Osteocyte (in vitro differentiated cells): Measurements from ENCODE around the gene DNAI1. TPM values are rescaled to one million over a fixed set of nuclear protein-coding genes. Genes with fewer than 3 reads are reported as not detected.

Experiments used
- DNase-seq: peaks from one replicate; pipeline ENCODE4 v3.0.0; 2021; ENCODE audit warnings: mixed read lengths; ENCODE audit not compliant: unreplicated experiment; ENCODE audit errors: extremely low spot score
- H3K27ac Mint-ChIP-seq: one replicate; pipeline ENCODE4 v1.8.0; 2021; ENCODE audit warnings: mild to moderate bottlenecking, mixed read lengths; ENCODE audit not compliant: unreplicated experiment
- H3K27me3 Mint-ChIP-seq: one replicate; pipeline ENCODE4 v1.8.0; 2021; ENCODE audit warnings: mixed read lengths; ENCODE audit not compliant: unreplicated experiment
- H3K36me3 Mint-ChIP-seq: one replicate; pipeline ENCODE4 v1.8.0; 2021; ENCODE audit warnings: mixed read lengths; ENCODE audit not compliant: unreplicated experiment
- H3K4me1 Mint-ChIP-seq: one replicate; pipeline ENCODE4 v1.8.0; 2021; ENCODE audit warnings: mixed read lengths; ENCODE audit not compliant: unreplicated experiment
- H3K4me3 Mint-ChIP-seq: one replicate; pipeline ENCODE4 v1.8.0; 2021; ENCODE audit warnings: mild to moderate bottlenecking, moderate library complexity, mixed read lengths; ENCODE audit not compliant: unreplicated experiment
- H3K9me3 Mint-ChIP-seq: one replicate; pipeline ENCODE4 v1.8.0; 2021; ENCODE audit warnings: mixed read lengths; ENCODE audit not compliant: unreplicated experiment
- total RNA-seq: library from RNA; stranded (reverse); gene quantifications from 2 replicates; pipeline ENCODE4 v1.2.1, GENCODE V29; 2021
- TF ChIP-seq, protein P1 (sequence below): fragments of 200-600 bp; sonication (generic); IDR thresholded peaks from 2 replicates; pipeline ENCODE4 v1.5.0; 2021; ENCODE audit warnings: antibody characterized with exemption, mild to moderate bottlenecking, moderate library complexity

DNAI1 gene
- total RNA-seq, 1 donor from 2014 or later = not detected

GRCh38 chr9:34555002-34555348, 96.4 kb downstream of the DNAI1 start:
- H3K9me3 Mint-ChIP-seq = no peaks in the 10 kb centered on the region
- no peak overlapping the region for H3K4me3 Mint-ChIP-seq
- H3K4me1 Mint-ChIP-seq = peaks cover 19% of the 10 kb centered on the region
- H3K36me3 Mint-ChIP-seq = no peaks in the 10 kb centered on the region
- peaks cover 5% of the 10 kb centered on the region for H3K27me3 Mint-ChIP-seq
- DNase-seq = no peak
- no peak overlapping the region for H3K27ac Mint-ChIP-seq
- TF ChIP-seq, protein P1, sequence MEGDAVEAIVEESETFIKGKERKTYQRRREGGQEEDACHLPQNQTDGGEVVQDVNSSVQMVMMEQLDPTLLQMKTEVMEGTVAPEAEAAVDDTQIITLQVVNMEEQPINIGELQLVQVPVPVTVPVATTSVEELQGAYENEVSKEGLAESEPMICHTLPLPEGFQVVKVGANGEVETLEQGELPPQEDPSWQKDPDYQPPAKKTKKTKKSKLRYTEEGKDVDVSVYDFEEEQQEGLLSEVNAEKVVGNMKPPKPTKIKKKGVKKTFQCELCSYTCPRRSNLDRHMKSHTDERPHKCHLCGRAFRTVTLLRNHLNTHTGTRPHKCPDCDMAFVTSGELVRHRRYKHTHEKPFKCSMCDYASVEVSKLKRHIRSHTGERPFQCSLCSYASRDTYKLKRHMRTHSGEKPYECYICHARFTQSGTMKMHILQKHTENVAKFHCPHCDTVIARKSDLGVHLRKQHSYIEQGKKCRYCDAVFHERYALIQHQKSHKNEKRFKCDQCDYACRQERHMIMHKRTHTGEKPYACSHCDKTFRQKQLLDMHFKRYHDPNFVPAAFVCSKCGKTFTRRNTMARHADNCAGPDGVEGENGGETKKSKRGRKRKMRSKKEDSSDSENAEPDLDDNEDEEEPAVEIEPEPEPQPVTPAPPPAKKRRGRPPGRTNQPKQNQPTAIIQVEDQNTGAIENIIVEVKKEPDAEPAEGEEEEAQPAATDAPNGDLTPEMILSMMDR = no peak

GRCh38 chr9:34555500-34555899, 96.9 kb downstream of the DNAI1 start:
- Mint-ChIP-seq H3K27me3 (peaks cover 8% of the 10 kb centered on the region), H3K27ac (no peak overlapping the region), H3K9me3 (no peaks in the 10 kb centered on the region), H3K36me3 (no peaks in the 10 kb centered on the region), H3K4me3 (no peak overlapping the region), H3K4me1 (peaks cover 24% of the 10 kb centered on the region)
- no peak for DNase-seq
- TF ChIP-seq, protein P1 = no peak

- H3K4me3 Mint-ChIP-seq = no peak overlapping the region
- peaks cover 24% of the 10 kb centered on the region for H3K4me1 Mint-ChIP-seq
- no peaks in the 10 kb centered on the region for H3K36me3 Mint-ChIP-seq
- TF ChIP-seq, protein P1 = no peak
- peaks cover 8% of the 10 kb centered on the region for H3K27me3 Mint-ChIP-seq
- DNase-seq = no peak
- H3K9me3 Mint-ChIP-seq = no peaks in the 10 kb centered on the region
- no peak overlapping the region for H3K27ac Mint-ChIP-seq
Observed at GRCh38 chr9:34555936-34556525, 97.4 kb downstream of the DNAI1 start.

- H3K4me1 Mint-ChIP-seq = peaks cover 25% of the 10 kb centered on the region
- no peaks in the 10 kb centered on the region for H3K9me3 Mint-ChIP-seq
- H3K27ac Mint-ChIP-seq = no peak overlapping the region
- H3K27me3 Mint-ChIP-seq = peaks cover 8% of the 10 kb centered on the region
- DNase-seq = no peak
- TF ChIP-seq, protein P1 = no peak
- H3K36me3 Mint-ChIP-seq = no peaks in the 10 kb centered on the region
- H3K4me3 Mint-ChIP-seq = no peak overlapping the region
Observed at GRCh38 chr9:34556949-34557348, 98.3 kb downstream of the DNAI1 start.

DNA sequence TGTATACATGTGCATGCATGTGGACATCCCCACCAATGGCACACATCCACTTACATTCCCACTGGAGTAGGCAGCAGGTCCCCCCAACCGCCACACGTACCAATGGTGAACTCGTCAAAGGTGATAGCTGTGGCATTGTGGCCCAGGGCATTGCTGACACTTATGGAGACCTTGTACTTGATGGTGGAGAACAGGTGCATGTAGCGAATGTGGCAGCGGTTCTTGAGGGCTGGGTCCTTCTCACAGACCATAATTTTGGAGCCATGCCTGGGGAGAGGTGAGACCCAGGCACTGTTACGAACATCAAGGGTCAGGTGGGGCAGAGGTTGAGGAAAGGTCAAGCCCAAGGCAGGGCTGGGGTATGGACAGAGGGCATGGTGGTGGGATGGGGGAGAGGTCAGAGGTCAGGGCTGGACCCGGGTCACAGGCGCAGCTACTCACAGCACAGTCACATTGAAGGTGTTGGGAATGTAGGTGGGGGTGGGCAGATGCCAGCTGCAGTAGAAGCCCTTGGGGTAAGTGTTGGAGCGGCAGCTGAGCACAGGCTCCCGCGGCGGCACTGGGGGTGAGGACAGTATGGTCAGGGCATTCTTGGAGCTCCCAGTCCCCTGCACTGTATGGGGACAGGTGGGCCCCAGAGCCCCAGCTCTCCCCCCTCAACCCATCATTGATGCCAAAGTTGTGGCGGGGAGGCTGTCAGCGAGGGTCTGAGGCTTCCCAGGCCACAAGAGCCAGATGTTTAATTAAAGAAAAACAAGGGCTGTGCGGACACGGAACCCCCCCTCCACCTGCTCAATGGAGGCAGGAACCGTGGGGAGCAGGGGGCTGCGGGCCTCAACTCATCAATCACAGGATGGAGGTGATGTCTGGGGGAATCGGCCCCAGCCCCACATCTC, 99.1 kb downstream of the DNAI1 start:
- peaks cover under 1% of the 10 kb centered on the region for H3K9me3 Mint-ChIP-seq
- DNase-seq = no peak
- peaks cover 25% of the 10 kb centered on the region for H3K4me1 Mint-ChIP-seq
- TF ChIP-seq, protein P1 = no peak
- H3K27ac Mint-ChIP-seq = no peak overlapping the region
- H3K27me3 Mint-ChIP-seq = peaks cover 8% of the 10 kb centered on the region
- no peak overlapping the region for H3K4me3 Mint-ChIP-seq
- no peaks in the 10 kb centered on the region for H3K36me3 Mint-ChIP-seq
